Measurements from ENCODE around the gene UQCC3.

The UQCC3 gene

DNA sequence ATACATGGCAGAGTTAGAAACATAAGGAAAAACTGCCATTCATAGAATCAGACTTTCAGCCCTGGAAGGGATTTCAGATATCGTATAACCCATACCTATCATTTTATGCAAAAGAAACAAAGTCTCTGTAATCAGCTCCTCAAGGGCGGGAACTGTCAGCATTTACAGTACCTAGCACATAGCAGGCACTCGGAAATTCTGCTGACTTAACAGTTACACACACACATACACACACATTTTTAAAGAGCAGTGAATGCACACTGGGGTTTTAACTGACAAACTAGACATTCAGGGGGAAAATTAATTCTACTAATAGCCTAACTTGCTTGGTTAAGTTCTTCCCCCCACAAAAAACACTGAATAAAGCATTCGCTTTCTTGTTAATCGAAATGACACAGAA, 44.7 kb downstream of the UQCC3 start:
- H3K9me3 ChIP-seq (ENCODE audit: control insufficient read depth, insufficient read depth, low read length): no peaks in the 10 kb centered on the region
- no peak overlapping the region for H3K9ac ChIP-seq (ENCODE audit: low read depth, low read length)
- no peaks in the 10 kb centered on the region for H3K4me1 ChIP-seq (ENCODE audit: insufficient read depth, low read length)
- peaks cover 39% of the 10 kb centered on the region for H3K36me3 ChIP-seq (ENCODE audit: insufficient read depth, low read length)

- Histone ChIP-seq H3K9ac (ENCODE audit: low read depth, low read length) (no peak overlapping the region), H3K36me3 (ENCODE audit: insufficient read depth, low read length) (peaks cover 45% of the 10 kb centered on the region), H3K4me1 (ENCODE audit: insufficient read depth, low read length) (no peaks in the 10 kb centered on the region), H3K9me3 (ENCODE audit: control insufficient read depth, insufficient read depth, low read length) (no peaks in the 10 kb centered on the region)
Measured at GRCh38 chr11:62716816-62717215, 45.3 kb downstream of the UQCC3 start.

GRCh38 chr11:62719302-62719978, 48.0 kb downstream of the UQCC3 start:
- Histone ChIP-seq H3K9ac (ENCODE audit: low read depth, low read length) (no peak overlapping the region), H3K9me3 (ENCODE audit: control insufficient read depth, insufficient read depth, low read length) (no peaks in the 10 kb centered on the region), H3K36me3 (ENCODE audit: insufficient read depth, low read length) (peaks cover 68% of the 10 kb centered on the region), H3K4me1 (ENCODE audit: insufficient read depth, low read length) (no peaks in the 10 kb centered on the region)

GRCh38 chr11:62721994-62722393, 50.5 kb downstream of the UQCC3 start:
- no peaks in the 10 kb centered on the region for H3K9me3 ChIP-seq (ENCODE audit: control insufficient read depth, insufficient read depth, low read length)
- H3K9ac ChIP-seq (ENCODE audit: low read depth, low read length): no peak overlapping the region
- peaks cover 46% of the 10 kb centered on the region for H3K36me3 ChIP-seq (ENCODE audit: insufficient read depth, low read length)
- H3K4me1 ChIP-seq (ENCODE audit: insufficient read depth, low read length): no peaks in the 10 kb centered on the region; the same call in 1 of the 2 replicates
